OCI-LY3 (cell line): ENCODE results near the gene DISP2.

Experiments used
- EZH2phosphoT487 ChIP-seq: fragments of 200-600 bp; shearing (Covaris generic); IDR thresholded peaks from 2 replicates; pipeline ENCODE4 v1.6.1; 2018; ENCODE audit warnings: antibody characterized with exemption, mixed run types, low read depth
- TF ChIP-seq, protein P1 (sequence below): fragments of 200-600, 300-600 bp; sonication (generic); IDR thresholded peaks from 2 replicates; pipeline ENCODE4 v1.5.1; 2014; ENCODE audit warnings: antibody characterized with exemption, low read length, low read depth

DNA sequence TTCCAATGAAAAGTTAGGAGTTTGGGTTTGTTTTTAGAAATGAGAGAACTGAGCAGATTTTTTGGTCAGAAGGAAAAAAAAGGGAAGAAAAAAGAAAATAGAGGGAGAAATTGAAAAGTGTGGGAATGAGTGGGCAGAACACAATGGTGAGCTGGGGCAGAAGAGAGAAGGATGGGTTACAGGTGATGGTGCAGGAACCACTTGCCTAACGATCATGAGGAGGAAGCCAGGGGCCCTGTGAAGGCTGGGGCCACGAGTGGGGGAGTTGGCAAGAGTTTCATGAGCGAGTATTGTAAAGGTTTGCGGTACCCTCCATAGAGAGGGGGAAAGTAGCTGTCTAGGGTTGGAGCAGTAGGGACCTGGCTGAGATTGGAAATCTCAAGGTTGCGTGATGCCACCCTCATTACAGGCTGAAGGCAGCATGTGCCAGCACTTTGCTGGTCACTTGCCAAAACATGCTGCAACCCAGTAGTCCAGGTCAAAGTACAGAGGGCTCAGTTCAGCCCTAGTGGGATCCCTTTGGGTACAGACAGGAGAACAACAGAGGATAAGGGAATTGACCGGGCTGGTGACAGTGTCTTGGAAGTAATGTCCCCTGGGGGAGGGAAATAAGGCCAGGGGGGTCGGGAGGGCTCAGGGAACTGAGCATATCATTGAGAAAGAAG lies 54.2 kb downstream of the DISP2 start:
- TF ChIP-seq, protein P1, sequence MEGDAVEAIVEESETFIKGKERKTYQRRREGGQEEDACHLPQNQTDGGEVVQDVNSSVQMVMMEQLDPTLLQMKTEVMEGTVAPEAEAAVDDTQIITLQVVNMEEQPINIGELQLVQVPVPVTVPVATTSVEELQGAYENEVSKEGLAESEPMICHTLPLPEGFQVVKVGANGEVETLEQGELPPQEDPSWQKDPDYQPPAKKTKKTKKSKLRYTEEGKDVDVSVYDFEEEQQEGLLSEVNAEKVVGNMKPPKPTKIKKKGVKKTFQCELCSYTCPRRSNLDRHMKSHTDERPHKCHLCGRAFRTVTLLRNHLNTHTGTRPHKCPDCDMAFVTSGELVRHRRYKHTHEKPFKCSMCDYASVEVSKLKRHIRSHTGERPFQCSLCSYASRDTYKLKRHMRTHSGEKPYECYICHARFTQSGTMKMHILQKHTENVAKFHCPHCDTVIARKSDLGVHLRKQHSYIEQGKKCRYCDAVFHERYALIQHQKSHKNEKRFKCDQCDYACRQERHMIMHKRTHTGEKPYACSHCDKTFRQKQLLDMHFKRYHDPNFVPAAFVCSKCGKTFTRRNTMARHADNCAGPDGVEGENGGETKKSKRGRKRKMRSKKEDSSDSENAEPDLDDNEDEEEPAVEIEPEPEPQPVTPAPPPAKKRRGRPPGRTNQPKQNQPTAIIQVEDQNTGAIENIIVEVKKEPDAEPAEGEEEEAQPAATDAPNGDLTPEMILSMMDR, result no peak
- TF ChIP-seq EZH2phosphoT487, result no peak
